Cardiac muscle cell (in vitro differentiated cells and primary cell): Measurements from ENCODE around the gene NAA16. TPM values are rescaled to one million over a fixed set of nuclear protein-coding genes. Genes with fewer than 3 reads are reported as not detected.
A peak's percentile ranks its signal among the peaks of the same experiment; 100 is the strongest.

Experiments used
- DNase-seq, 2 donors: peaks; one replicate each; pipeline versions ENCODE4 v3.0.0 to v3.0.0-alpha.2; 2010 to 2017; ENCODE audit warnings: low read depth in 1 of 2, low spot score in 1 of 2
- H3K27ac ChIP-seq: fragments of 200-600 bp; sonication (generic); 2 replicates; pipeline ENCODE4 v1.5.1; 2016
- H3K27me3 ChIP-seq: fragments of 200-600 bp; sonication (generic); 2 replicates; pipeline ENCODE4 v1.6.0; 2016; ENCODE audit warnings: control low read depth
- H3K36me3 ChIP-seq: fragments of 200-600 bp; sonication (generic); 2 replicates; pipeline ENCODE4 v1.5.1; 2016; ENCODE audit warnings: control low read depth
- H3K4me1 ChIP-seq: fragments of 200-600 bp; sonication (generic); 2 replicates; pipeline ENCODE4 v1.8.1; 2017; ENCODE audit warnings: low read depth, mild to moderate bottlenecking, mixed run types
- H3K4me3 ChIP-seq: fragments of 200-600 bp; sonication (generic); 2 replicates; pipeline ENCODE4 v1.5.1; 2016; ENCODE audit warnings: mild to moderate bottlenecking
- H3K9me3 ChIP-seq: fragments of 200-600 bp; sonication (generic); 2 replicates; pipeline ENCODE4 v1.5.1; 2017; ENCODE audit warnings: low read depth, mild to moderate bottlenecking, control low read depth
- polyA plus RNA-seq: library from polyadenylated mRNA; unstranded; fragments of >200 nt; fragmentation: Nextera tagmentation; extraction: Ambion mirVana; gene quantifications from 2 replicates; pipeline ENCODE4 v1.2.1, GENCODE V29; 2016
- total RNA-seq: library from RNA; depleted of rRNA; stranded (reverse); fragments of >200 nt; gene quantifications from 2 replicates; pipeline ENCODE4 v1.2.3, GENCODE V29; 2016
- TF ChIP-seq, protein P1 (sequence below): IDR thresholded peaks from 2 replicates; pipeline ENCODE4 v1.5.1; 2012; ENCODE audit warnings: low read depth, mild to moderate bottlenecking, low read length

The NAA16 gene
- total and polyA plus RNA-seq, 2 experiments from 2014 or later, result 15.5 to 19.8 TPM

DNA sequence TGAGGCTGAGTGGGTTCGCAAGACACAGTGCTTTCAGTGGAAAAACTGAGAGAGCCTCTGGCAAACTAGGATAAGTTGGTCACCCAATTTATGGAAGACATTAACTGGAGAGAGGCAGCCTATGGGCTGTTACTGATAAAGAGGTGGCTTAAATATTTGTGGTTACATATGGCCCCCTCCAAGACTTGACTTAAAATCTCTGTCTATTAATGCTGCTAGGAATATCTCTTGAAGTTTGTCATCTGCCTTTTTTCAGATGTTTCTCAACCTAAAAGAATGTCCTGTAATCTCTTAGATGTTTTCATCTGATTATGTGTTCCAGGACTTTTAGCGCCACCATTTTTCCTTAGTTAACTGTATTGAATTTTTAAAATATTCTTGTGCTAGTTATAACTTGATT, 54.6 kb downstream of the NAA16 start:
- peak in 1 of 2 donors; percentile 34 for DNase-seq
- Histone ChIP-seq H3K4me1 (no peaks in the 10 kb centered on the region), H3K36me3 (peaks cover 50% of the 10 kb centered on the region), H3K27ac (no peak overlapping the region), H3K4me3 (no peak overlapping the region), H3K9me3 (no peaks in the 10 kb centered on the region), H3K27me3 (no peaks in the 10 kb centered on the region)
- TF ChIP-seq, protein P1, sequence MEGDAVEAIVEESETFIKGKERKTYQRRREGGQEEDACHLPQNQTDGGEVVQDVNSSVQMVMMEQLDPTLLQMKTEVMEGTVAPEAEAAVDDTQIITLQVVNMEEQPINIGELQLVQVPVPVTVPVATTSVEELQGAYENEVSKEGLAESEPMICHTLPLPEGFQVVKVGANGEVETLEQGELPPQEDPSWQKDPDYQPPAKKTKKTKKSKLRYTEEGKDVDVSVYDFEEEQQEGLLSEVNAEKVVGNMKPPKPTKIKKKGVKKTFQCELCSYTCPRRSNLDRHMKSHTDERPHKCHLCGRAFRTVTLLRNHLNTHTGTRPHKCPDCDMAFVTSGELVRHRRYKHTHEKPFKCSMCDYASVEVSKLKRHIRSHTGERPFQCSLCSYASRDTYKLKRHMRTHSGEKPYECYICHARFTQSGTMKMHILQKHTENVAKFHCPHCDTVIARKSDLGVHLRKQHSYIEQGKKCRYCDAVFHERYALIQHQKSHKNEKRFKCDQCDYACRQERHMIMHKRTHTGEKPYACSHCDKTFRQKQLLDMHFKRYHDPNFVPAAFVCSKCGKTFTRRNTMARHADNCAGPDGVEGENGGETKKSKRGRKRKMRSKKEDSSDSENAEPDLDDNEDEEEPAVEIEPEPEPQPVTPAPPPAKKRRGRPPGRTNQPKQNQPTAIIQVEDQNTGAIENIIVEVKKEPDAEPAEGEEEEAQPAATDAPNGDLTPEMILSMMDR, result no peak

DNA sequence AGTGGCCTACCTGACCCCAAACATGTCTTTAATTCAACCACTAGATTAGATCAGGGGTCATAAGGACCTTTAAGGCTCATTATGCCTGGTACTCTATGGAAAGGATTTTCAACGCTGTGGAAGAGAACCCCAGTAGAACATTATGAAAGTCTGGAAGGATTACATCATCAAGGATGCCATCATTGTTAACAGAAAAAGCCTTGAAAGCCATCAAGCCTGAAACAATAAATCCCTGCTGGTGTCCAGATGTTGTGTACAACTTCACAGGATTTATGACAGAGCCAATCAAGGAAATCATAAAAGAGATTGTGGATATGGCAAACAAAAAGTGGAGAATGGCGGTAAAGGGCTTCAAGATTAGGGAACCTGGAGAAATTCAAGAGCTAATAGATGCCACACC, 59.7 kb downstream of the NAA16 start:
- Histone ChIP-seq H3K27me3 (no peaks in the 10 kb centered on the region), H3K4me3 (no peak overlapping the region), H3K36me3 (peaks cover 69% of the 10 kb centered on the region), H3K4me1 (no peaks in the 10 kb centered on the region), H3K9me3 (no peaks in the 10 kb centered on the region), H3K27ac (no peak overlapping the region)
- no peak for DNase-seq
- TF ChIP-seq, protein P1, result no peak

DNA sequence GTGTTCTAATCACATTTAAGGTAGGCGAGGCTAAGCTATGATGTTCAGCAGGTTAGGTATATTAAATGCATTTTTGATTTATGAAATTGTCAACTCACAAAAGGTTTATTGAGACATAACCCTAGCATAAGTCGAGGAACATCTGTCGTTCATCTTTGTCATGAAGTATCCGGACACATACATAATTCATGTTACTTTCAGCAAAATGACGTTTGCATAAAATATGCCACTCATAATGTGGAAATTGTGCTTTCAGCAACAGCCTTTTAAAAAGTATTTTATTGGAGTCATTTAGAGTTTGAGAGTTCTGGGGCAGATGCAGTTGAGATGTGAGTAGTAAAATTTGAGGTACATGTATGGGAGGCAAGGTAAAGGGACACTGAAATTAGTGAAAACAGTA, 66.4 kb downstream of the NAA16 start:
- TF ChIP-seq, protein P1, result no peak
- Histone ChIP-seq H3K27me3 (no peaks in the 10 kb centered on the region), H3K9me3 (no peaks in the 10 kb centered on the region), H3K27ac (no peak overlapping the region), H3K36me3 (peaks cover 37% of the 10 kb centered on the region), H3K4me3 (no peak overlapping the region), H3K4me1 (no peaks in the 10 kb centered on the region)
- DNase-seq, result no peak

DNA sequence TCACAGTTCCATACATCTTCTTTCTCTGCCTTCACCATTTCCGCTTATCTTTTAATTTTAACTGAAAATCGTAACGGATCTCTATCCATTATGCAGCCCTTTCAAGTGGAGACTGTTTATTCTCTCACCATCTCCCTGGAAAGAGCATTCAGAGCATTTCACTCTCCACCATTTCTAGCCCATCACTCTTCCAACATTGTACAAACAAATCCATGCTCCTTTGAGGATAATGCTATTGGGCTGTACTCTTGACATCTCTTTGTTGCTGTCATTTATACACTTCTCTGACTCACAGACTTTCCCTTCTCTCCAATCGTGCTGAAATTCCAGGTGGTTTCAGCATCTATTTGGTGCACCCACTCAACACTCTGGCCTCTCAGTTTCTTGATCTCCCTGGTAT, 71.4 kb downstream of the NAA16 start:
- H3K27ac ChIP-seq, result no peak overlapping the region
- no peaks in the 10 kb centered on the region for H3K27me3 ChIP-seq
- peaks cover 4% of the 10 kb centered on the region for H3K4me1 ChIP-seq
- TF ChIP-seq, protein P1, result no peak
- peaks cover 2% of the 10 kb centered on the region for H3K36me3 ChIP-seq
- no peak overlapping the region for H3K4me3 ChIP-seq
- H3K9me3 ChIP-seq, result no peaks in the 10 kb centered on the region
- DNase-seq, result no peak

DNA sequence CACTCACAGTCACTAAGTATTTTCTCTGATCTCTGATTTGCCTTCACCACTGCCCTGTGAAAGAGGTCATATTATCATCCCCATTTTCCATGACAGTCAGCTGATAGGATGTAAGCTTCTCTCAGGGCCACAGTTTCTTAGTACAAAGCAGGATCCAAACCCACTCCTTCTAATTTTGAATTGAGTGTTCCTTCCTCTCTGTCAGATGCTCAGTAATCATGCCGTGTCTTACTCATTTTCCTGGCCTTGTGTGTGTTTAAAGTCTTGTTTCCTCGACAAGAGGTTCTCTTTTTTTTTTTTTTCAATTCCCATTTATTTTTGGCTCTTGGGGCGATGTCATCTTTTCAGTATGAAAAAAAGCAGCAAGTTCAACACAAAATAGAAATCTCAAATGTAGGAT, 72.3 kb downstream of the NAA16 start:
- no peak overlapping the region for H3K4me3 ChIP-seq
- no peaks in the 10 kb centered on the region for H3K9me3 ChIP-seq
- H3K27ac ChIP-seq, result no peak overlapping the region
- DNase-seq, result no peak
- no peaks in the 10 kb centered on the region for H3K36me3 ChIP-seq
- H3K4me1 ChIP-seq, result peaks cover 11% of the 10 kb centered on the region
- TF ChIP-seq, protein P1, result no peak
- H3K27me3 ChIP-seq, result no peaks in the 10 kb centered on the region
